A549 (cell line): Measurements from ENCODE around the gene C3orf70. TPM values are rescaled to one million over a fixed set of nuclear protein-coding genes. Genes with fewer than 3 reads are reported as not detected.

Experiments
- ATAC-seq, 2 experiments: fragments of 200-7000 bp in 1 of 2; fragments of >200 bp in 1 of 2; cut with Nextera tagmentation in 1 of 2; cut with Tn5 transposase in 1 of 2; 3 replicates each; pipeline versions ENCODE4 v1.8.0 to v1.9.1; 2018 to 2020; ENCODE audit warnings: mild to moderate bottlenecking in 1 of 2, moderate library complexity in 1 of 2
- CTCF ChIA-PET: fragments of 300-600 bp; sonication (Branson Sonifier 250); formaldehyde crosslinking; extraction: SDS; loops from one replicate; lab custom pipeline; 2021; ENCODE audit warnings: antibody characterized with exemption, inconsistent platforms; lab: Yijun Ruan, JAX
- POLR2A ChIA-PET: fragments of 350-600 bp; formaldehyde crosslinking; extraction: SDS; loops from one replicate; lab custom pipeline; 2021; ENCODE audit warnings: antibody characterized with exemption, inconsistent platforms; lab: Yijun Ruan, JAX
- DNase-seq, 2 experiments: peaks; one replicate each; pipeline versions ENCODE4 v3.0.0 to v3.0.0-alpha.2; 2011 to 2016; ENCODE audit warnings: low read depth in 1 of 2, low spot score in 1 of 2
- FAIRE-seq: peaks from 2 replicates; lab custom pipeline; 2011; peaks lifted over from hg19 to GRCh38; lab: Jason Lieb, UNC
- H3K27ac ChIP-seq, 2 experiments: fragments of >200 bp; sonication (Bioruptor Twin); formaldehyde crosslinking; 3 replicates each; pipeline ENCODE4 v1.5.1; 2016 to 2017
- H3K4me1 ChIP-seq: fragments of >200 bp; sonication (Bioruptor Twin); formaldehyde crosslinking; 3 replicates; pipeline ENCODE4 v1.6.1; 2016
- H3K4me2 ChIP-seq: fragments of >200 bp; sonication (Bioruptor Twin); formaldehyde crosslinking; 3 replicates; pipeline ENCODE4 v1.6.1; 2016
- H3K4me3 ChIP-seq: fragments of >200 bp; sonication (Bioruptor Twin); formaldehyde crosslinking; 3 replicates; pipeline ENCODE4 v1.5.1; 2016
- H3K9me3 ChIP-seq: fragments of >200 bp; sonication (Bioruptor Twin); formaldehyde crosslinking; 3 replicates; pipeline ENCODE4 v1.6.1; 2016
- CBX2 ChIP-seq: fragments of 200-600 bp; sonication (generic); IDR thresholded peaks from 2 replicates; pipeline ENCODE4 v1.6.1; 2016; ENCODE audit warnings: low read depth, mild to moderate bottlenecking, borderline replicate concordance
- CEBPB ChIP-seq, 2 experiments: fragments of >200 bp in 1 of 2; sonication (Bioruptor Twin) in 1 of 2; formaldehyde crosslinking in 1 of 2; IDR thresholded peaks; 2 replicates each; pipeline ENCODE4 v1.6.1; 2012 to 2016
- E2F6 ChIP-seq: IDR thresholded peaks from 2 replicates; pipeline ENCODE4 v1.6.1; 2012; ENCODE audit warnings: low read depth, borderline replicate concordance
- ELK1 ChIP-seq: fragments of 150-350 bp; IDR thresholded peaks from 2 replicates; pipeline ENCODE4 v1.6.1; 2014; ENCODE audit warnings: low read depth, mild to moderate bottlenecking, low read length
- EP300 ChIP-seq, 2 experiments: fragments of >200 bp; sonication (Bioruptor Twin); formaldehyde crosslinking; IDR thresholded peaks; 2 replicates in 1 of 2; 3 replicates in 1 of 2; pipeline ENCODE4 v1.6.1; 2016 to 2017
- FOSB ChIP-seq: fragments of 250-450 bp; sonication (Bioruptor Pico); IDR thresholded peaks from 2 replicates; pipeline ENCODE4 v1.5.0; 2020; ENCODE audit warnings: mild to moderate bottlenecking, moderate library complexity
- GATA3 ChIP-seq: IDR thresholded peaks from 2 replicates; pipeline ENCODE4 v1.6.1; 2012; ENCODE audit warnings: borderline replicate concordance
- HOXB13 ChIP-seq: fragments of 250-450 bp; sonication (Bioruptor Pico); IDR thresholded peaks from 2 replicates; pipeline ENCODE4 v1.5.0; 2020; ENCODE audit warnings: low read depth, mild to moderate bottlenecking, moderate library complexity
- HOXB5 ChIP-seq: fragments of 250-450 bp; sonication (Bioruptor Pico); IDR thresholded peaks from 2 replicates; pipeline ENCODE4 v1.5.0; 2020; ENCODE audit warnings: mild to moderate bottlenecking, moderate library complexity
- NPAS2 ChIP-seq: fragments of 250-450 bp; sonication (Bioruptor Pico); IDR thresholded peaks from 2 replicates; pipeline ENCODE4 v1.8.0; 2022; ENCODE audit warnings: mild to moderate bottlenecking, moderate library complexity, borderline replicate concordance
- POLR2A ChIP-seq: IDR thresholded peaks from 2 replicates; pipeline ENCODE4 v1.6.1; 2012; ENCODE audit warnings: mild to moderate bottlenecking, low read length
- RAD21 ChIP-seq, 2 experiments: fragments of >200 bp in 1 of 2; sonication (Bioruptor Twin) in 1 of 2; formaldehyde crosslinking in 1 of 2; IDR thresholded peaks in 1 of 2; conservative IDR thresholded peaks in 1 of 2; 2 replicates in 1 of 2; 3 replicates in 1 of 2; pipeline ENCODE4 v1.6.1; 2012 to 2018; ENCODE audit warnings: inconsistent platforms in 1 of 2
- RCOR1 ChIP-seq: fragments of 150-350 bp; IDR thresholded peaks from 2 replicates; pipeline ENCODE4 v1.6.1; 2014; ENCODE audit warnings: antibody characterized with exemption, low read length, low read depth
- REST ChIP-seq: fragments of 200-600 bp; sonication (generic); IDR thresholded peaks from 2 replicates; pipeline ENCODE4 v1.6.1; 2016; ENCODE audit warnings: antibody characterized with exemption, mild to moderate bottlenecking, moderate library complexity
- WGBS: methylation state at CpG from one replicate; pipeline ENCODE4 v1.1.6; 2017; ENCODE audit errors: missing lambda C conversion rate; 5-methylcytosine and 5-hydroxymethylcytosine counted together
- polyA plus RNA-seq, 4 experiments: library from polyadenylated mRNA; depleted of rRNA in 3 of 4; stranded (reverse); fragments of >200 nt; fragmentation: RNase III in 1 of 4; extraction: RNeasy Plus Mini Kit Qiagen cat#74134 plus additional on column Dnase treatment in 1 of 4; gene quantifications; 2 replicates in 3 of 4; 3 replicates in 1 of 4; pipeline ENCODE4 v1.2.3, GENCODE V29; 2011 to 2017

C3orf70 gene
- polyA plus RNA-seq, 2 of the 4 experiments (the other 2 are of a cell fraction), result 0.01 TPM; not detected in 1

GRCh38 chr3:185134509-185134908, 18.4 kb downstream of the C3orf70 start (continued):
- TF ChIP-seq RAD21 (conservative IDR thresholded peaks at IDR 0.05 in 1 of 2, IDR thresholded peaks at IDR 0.05 in 1 of 2) (no peak), EP300 (IDR thresholded peaks at IDR 0.05) (no peak)
- TF ChIP-seq, all 56 proteins: peak for 0

- DNase-seq (no peak), FAIRE-seq (no peak), ATAC-seq (no peak)
- 59% methylated on average over 2 of the region's 2 CpGs for WGBS
- H3K9me3 ChIP-seq, result no peaks in the 10 kb centered on the region
- H3K27ac ChIP-seq, result no peak overlapping the region
- no peak overlapping the region for H3K4me3 ChIP-seq
- TF ChIP-seq FOSB (CRISPR knock-in tag), result no peak
- TF ChIP-seq E2F6, result no peak
- TF ChIP-seq RCOR1, result no peak
- H3K4me2 ChIP-seq, result no peak overlapping the region
- CTCF ChIA-PET, result no interaction called here
- POLR2A ChIA-PET, result no interaction called here
- H3K4me1 ChIP-seq, result no peaks in the 10 kb centered on the region
Measured at GRCh38 chr3:185131602-185132256, 21.1 kb downstream of the C3orf70 start.

GRCh38 chr3:185129083-185129482, 23.8 kb downstream of the C3orf70 start:
- no peaks in the 10 kb centered on the region for H3K4me1 ChIP-seq
- ATAC-seq (no peak), DNase-seq (no peak), FAIRE-seq (no peak)
- no peak for TF ChIP-seq CBX2
- no peak for TF ChIP-seq RAD21 (conservative IDR thresholded peaks at IDR 0.05 in 1 of 2, IDR thresholded peaks at IDR 0.05 in 1 of 2)
- no peak for TF ChIP-seq GATA3
- no peak for TF ChIP-seq CEBPB (IDR thresholded peaks at IDR 0.05)
- ChIA-PET CTCF (no interaction called here), POLR2A (no interaction called here)
- no peak overlapping the region for H3K27ac ChIP-seq
- H3K4me3 ChIP-seq, result no peak overlapping the region
- H3K9me3 ChIP-seq, result no peaks in the 10 kb centered on the region
- H3K4me2 ChIP-seq, result no peak overlapping the region
- 82% methylated on average over 2 of the region's 2 CpGs for WGBS

GRCh38 chr3:185126201-185126600, 26.7 kb downstream of the C3orf70 start:
- 57% methylated on average over 3 of the region's 3 CpGs for WGBS
- Histone ChIP-seq H3K9me3 (no peaks in the 10 kb centered on the region), H3K4me2 (no peak overlapping the region), H3K4me1 (no peaks in the 10 kb centered on the region), H3K27ac (no peak overlapping the region), H3K4me3 (no peak overlapping the region)
- CTCF ChIA-PET, result no interaction called here
- no peak for DNase-seq
- POLR2A ChIA-PET, result no interaction called here
- no peak for FAIRE-seq
- ATAC-seq, result no peak
- no peak for TF ChIP-seq POLR2A
- TF ChIP-seq EP300 (IDR thresholded peaks at IDR 0.05), result no peak
- no peak for TF ChIP-seq NPAS2 (CRISPR knock-in tag)
- no peak for TF ChIP-seq HOXB5
- no peak for TF ChIP-seq REST
- no peak for TF ChIP-seq ELK1
- no peak for TF ChIP-seq HOXB13
